PFSK-1 (cell line): Measurements from ENCODE around the gene PHC1.

Source experiments
- POLR2AphosphoS5 ChIP-seq: IDR thresholded peaks from 2 replicates; pipeline ENCODE4 v1.6.1; 2012; ENCODE audit warnings: low read depth, mild to moderate bottlenecking, control low read depth, low read length, moderate library complexity
- SIN3A ChIP-seq: IDR thresholded peaks from 2 replicates; pipeline ENCODE4 v1.6.1; 2012; ENCODE audit warnings: mild to moderate bottlenecking, low read length, moderate library complexity, borderline replicate concordance; ENCODE audit not compliant: insufficient read depth

DNA sequence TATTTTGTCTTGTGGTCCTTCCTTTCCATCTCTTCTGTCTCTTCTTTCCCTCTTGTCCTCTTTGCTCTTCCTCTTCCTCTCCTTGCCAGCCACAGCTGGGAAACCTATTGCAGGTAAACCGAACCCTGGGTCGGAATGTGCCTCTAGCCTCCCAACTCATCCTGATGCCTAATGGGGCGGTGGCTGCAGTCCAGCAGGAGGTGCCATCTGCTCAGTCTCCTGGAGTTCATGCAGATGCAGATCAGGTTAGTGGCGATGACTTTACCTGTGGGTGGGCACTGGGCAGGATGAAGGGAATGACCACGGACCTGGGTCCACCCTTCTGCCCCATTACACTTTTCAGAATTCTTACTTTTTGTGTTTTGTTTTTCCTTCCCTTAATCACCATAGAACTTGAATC, 8.2 kb downstream of the PHC1 start:
- TF ChIP-seq POLR2AphosphoS5 (no peak), SIN3A (no peak)
